GM21447 (cell line): ENCODE data around the gene C2orf42.
"Not testable (repeated sequence)": the region's sequence is repeated elsewhere in the genome, so short reads cannot be mapped to it uniquely, and the experiment has no call there.

Experiments
- ATAC-seq: cut with Tn5 transposase; IDR thresholded peaks from one replicate; pipeline ENCODE4 v1.9.1; 2021; ENCODE audit not compliant: unreplicated experiment

The C2orf42 gene

GRCh38 chr2:70110397-70110796 lies 80.4 kb downstream of the C2orf42 start:
- not testable (repeated sequence) for ATAC-seq

- ATAC-seq = not testable (repeated sequence)
Observed at GRCh38 chr2:70106138-70106537, 84.7 kb downstream of the C2orf42 start.

- ATAC-seq = no peak
Observed at GRCh38 chr2:70104231-70105111, 86.3 kb downstream of the C2orf42 start.

DNA sequence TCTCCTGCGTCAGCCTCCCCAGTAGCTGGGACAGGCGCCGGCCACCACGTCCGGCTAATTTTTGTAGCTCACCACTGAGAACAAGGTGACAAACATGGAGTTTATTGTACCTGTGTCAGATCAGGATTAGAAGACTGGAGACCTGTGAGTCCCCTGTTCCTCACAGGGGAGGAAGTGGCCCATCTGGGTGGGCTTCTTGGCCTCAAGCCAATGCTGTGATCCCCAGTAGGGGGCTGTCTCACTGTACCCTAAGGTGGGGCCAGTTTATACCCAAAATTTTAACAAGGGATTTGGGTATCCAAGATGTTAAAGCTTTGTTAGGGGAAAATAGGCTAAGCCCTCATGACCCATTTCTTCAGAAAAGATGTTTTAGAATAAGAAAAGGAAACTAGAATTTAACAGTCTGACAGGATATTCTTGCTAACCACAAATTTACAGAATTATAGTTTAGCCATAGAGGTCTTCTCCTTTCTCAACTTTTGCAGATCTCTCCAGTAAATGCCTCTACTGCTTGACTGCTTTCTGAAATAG lies 87.2 kb downstream of the C2orf42 start:
- ATAC-seq = no peak

- not testable (repeated sequence) for ATAC-seq
Observed at GRCh38 chr2:70102323-70102905, 88.4 kb downstream of the C2orf42 start.

- not testable (repeated sequence) for ATAC-seq
Observed at GRCh38 chr2:70101686-70102085, 89.1 kb downstream of the C2orf42 start.

GRCh38 chr2:70101174-70101573 lies 89.6 kb downstream of the C2orf42 start:
- ATAC-seq = no peak
